IPS-20b (cell line): Measurements from ENCODE around the gene ALK.
"Not testable (repeated sequence)": the region's sequence is repeated elsewhere in the genome, so short reads cannot be mapped to it uniquely, and the experiment has no call there.

ENCODE experiments used
- H3K27ac ChIP-seq: one replicate; pipeline ENCODE4 v1.5.1; 2013; ENCODE audit warnings: low read length
- H3K27me3 ChIP-seq: 2 replicates; pipeline ENCODE4 v1.6.1; 2013; ENCODE audit warnings: mild to moderate bottlenecking, low read length, inconsistent platforms; ENCODE audit not compliant: insufficient read depth
- H3K36me3 ChIP-seq: 2 replicates; pipeline ENCODE4 v1.6.1; 2013; ENCODE audit warnings: low read depth, mild to moderate bottlenecking, inconsistent platforms, low read length, moderate library complexity; ENCODE audit not compliant: insufficient read depth
- H3K4me1 ChIP-seq: 2 replicates; pipeline ENCODE4 v1.6.1; 2013; ENCODE audit warnings: mild to moderate bottlenecking, control low read depth, inconsistent platforms, low read length, moderate library complexity; ENCODE audit not compliant: insufficient read depth
- H3K4me3 ChIP-seq: 2 replicates; pipeline ENCODE4 v1.5.1; 2013; ENCODE audit warnings: mild to moderate bottlenecking, low read length, inconsistent platforms
- H3K9ac ChIP-seq: 2 replicates; pipeline ENCODE4 v1.6.1; 2013; ENCODE audit warnings: low read depth, mild to moderate bottlenecking, inconsistent platforms, low read length, moderate library complexity
- H3K9me3 ChIP-seq: 2 replicates; pipeline ENCODE4 v1.6.1; 2013; ENCODE audit warnings: mild to moderate bottlenecking, low read depth, low read length, inconsistent platforms; ENCODE audit not compliant: insufficient read depth

Gene ALK

DNA sequence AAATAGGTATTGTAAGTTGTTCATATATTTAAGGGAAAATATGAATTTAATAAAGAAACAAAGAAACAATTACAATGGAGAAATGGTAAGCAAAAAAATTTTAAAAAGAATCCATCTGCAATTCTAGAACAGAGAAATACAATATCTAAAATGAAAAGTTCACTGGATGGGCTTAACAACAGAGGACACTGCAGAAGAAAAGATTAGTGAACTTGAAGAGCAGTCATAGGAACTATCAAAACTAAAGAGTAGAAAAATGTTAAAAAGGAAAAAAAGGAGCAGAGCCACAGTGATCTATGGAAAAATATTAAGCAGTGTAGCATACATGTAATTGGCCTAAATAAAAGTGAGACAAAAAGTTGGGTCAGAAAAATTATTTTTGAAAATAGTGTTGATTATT is 83.5 kb downstream of the ALK start:
- Histone ChIP-seq H3K27ac (no peak overlapping the region), H3K27me3 (peaks cover 9% of the 10 kb centered on the region; the same call in 1 of the 2 replicates), H3K9me3 (no peaks in the 10 kb centered on the region; the same call in 1 of the 2 replicates), H3K4me3 (no peak overlapping the region), H3K9ac (no peak overlapping the region), H3K36me3 (no peaks in the 10 kb centered on the region), H3K4me1 (no peaks in the 10 kb centered on the region)

DNA sequence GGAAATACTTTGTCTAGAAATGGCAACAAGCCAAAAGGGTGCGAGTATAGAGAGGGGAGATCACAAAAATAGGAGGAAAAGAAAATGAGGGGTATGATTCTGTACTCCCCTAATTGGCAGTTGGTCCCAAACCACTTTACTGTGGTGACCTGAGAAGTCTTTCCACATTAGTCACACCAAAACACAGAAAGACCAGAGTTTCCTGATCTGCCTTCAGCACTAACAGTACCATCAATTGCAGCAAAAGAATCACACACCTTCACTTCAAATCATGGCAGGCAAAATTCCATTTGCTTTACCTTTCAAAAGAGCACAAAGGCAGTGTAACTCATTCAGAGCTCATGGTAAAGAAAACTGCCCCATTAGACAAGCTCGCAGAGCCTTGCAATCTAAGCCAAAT is 86.8 kb downstream of the ALK start:
- Histone ChIP-seq H3K9ac (no peak overlapping the region), H3K4me3 (no peak overlapping the region), H3K4me1 (no peaks in the 10 kb centered on the region), H3K36me3 (no peaks in the 10 kb centered on the region), H3K27ac (no peak overlapping the region), H3K27me3 (no peaks in the 10 kb centered on the region; the same call in 1 of the 2 replicates), H3K9me3 (no peaks in the 10 kb centered on the region; the same call in 1 of the 2 replicates)

DNA sequence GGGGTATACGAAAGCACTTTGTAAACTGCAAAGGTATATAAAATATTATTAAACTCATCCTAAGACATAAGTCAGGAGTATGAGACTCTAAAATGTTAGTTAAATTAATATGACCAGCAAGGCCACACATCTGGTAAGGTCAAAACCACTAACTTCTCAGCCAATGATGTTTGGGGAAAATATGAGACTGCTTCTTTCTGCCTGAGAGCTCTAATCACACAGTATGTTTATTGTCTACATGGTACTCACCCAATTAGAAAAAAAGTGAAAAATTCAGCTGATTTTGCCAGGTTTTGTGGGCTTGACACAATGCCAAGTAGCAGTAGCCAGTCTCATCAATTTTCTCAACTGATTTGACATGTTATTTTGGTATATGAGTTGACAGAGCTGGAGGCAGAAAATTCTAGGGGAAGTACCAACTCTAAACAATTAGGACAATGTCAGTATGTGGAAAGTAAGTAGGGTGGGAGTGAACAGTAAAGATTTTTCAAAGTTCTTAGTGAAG is 87.3 kb downstream of the ALK start:
- no peaks in the 10 kb centered on the region; the same call in 1 of the 2 replicates for H3K27me3 ChIP-seq
- H3K4me1 ChIP-seq: no peaks in the 10 kb centered on the region
- H3K9ac ChIP-seq: no peak overlapping the region
- no peak overlapping the region for H3K27ac ChIP-seq
- H3K4me3 ChIP-seq: no peak overlapping the region
- no peaks in the 10 kb centered on the region; the same call in 1 of the 2 replicates for H3K9me3 ChIP-seq
- no peaks in the 10 kb centered on the region for H3K36me3 ChIP-seq

DNA sequence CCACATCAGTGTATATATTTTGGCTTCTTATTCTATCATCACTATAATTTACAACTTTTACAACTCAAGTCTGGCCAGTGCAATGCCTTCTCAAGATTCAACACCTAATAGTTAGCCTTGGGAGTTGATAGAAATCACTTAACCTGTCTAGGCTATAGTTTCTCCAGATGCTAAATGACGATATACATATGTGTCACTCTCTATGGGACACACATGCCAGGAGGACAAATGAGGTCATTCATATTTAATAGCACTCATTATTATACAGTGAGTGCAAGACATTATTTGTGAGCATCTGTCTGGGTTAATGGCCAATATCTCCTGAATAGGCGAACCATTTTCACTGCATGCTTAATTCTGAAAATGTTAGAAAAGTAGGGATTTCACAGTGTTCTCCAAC is 89.8 kb downstream of the ALK start:
- Histone ChIP-seq H3K4me1 (no peaks in the 10 kb centered on the region), H3K27ac (no peak overlapping the region), H3K4me3 (no peak overlapping the region), H3K9ac (no peak overlapping the region), H3K9me3 (no peaks in the 10 kb centered on the region), H3K36me3 (no peaks in the 10 kb centered on the region), H3K27me3 (no peaks in the 10 kb centered on the region; the same call in 1 of the 2 replicates)

DNA sequence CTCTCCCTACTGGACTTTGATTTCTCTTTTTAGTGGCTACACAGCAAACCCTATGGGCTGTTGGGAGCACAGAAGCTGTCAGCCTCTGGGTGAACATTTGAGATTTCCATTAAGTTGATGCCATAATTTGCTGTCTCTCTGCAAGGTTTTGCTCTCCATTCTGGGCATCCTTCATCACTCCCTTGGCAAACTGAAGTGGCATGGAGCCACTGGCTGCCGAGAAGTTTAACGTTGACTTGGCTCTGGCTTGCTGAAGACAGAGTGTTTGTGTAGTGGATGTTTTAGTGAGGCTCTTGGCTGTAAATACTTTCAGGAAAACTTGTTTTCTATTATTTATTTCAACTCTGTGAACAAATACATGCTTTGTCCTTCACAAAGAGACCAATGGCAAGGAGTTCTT is 91.5 kb downstream of the ALK start:
- H3K27ac ChIP-seq: no peak overlapping the region
- no peak overlapping the region for H3K4me3 ChIP-seq
- no peaks in the 10 kb centered on the region for H3K4me1 ChIP-seq
- H3K9ac ChIP-seq: no peak overlapping the region
- no peaks in the 10 kb centered on the region for H3K9me3 ChIP-seq
- no peaks in the 10 kb centered on the region for H3K36me3 ChIP-seq
- H3K27me3 ChIP-seq: no peaks in the 10 kb centered on the region; the same call in 1 of the 2 replicates

DNA sequence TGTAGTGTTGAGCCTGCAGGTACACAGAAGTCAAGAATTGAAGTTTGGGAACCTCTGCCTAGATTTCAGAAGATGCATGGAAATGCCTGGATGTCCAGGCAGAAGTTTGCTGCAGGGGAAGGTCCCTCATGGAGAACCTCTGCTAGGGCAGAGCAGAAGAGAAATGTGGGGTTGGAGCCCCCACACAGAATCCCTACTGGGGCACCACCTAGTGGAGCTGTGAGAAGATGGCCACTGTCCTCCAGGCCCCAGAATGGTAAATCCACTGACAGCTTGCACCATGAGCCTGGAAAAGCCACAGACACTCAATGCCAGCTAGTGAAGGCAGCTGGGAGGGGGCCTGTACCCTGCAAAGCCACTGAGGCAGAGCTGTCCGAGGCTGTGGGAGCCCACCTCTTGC is 97.2 kb downstream of the ALK start:
- H3K9ac ChIP-seq, H3K36me3 ChIP-seq, H3K9me3 ChIP-seq, H3K27ac ChIP-seq, H3K4me3 ChIP-seq, H3K27me3 ChIP-seq, H3K4me1 ChIP-seq: not testable (repeated sequence)

DNA sequence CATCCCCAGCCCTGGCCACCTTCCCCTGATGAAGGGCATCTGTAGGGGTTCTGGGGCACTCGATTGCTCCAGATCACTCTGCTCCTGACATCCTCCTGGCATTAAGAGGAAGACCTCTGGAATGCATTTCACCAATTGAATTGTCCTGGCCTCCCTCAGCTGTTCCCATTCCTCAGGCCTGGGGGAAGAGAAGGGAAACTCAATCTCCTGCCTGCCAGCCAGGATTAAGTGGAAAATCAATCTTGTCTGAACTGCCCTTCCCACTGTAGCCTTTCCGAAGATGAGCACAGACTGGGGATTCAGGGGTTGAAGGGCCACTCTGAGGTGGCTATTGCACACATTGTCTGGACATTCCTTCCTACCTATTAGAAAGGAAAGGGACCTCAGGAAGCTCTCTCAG is 99.8 kb downstream of the ALK start:
- Histone ChIP-seq H3K36me3 (no peaks in the 10 kb centered on the region), H3K27ac (no peak overlapping the region), H3K27me3 (no peaks in the 10 kb centered on the region)

DNA sequence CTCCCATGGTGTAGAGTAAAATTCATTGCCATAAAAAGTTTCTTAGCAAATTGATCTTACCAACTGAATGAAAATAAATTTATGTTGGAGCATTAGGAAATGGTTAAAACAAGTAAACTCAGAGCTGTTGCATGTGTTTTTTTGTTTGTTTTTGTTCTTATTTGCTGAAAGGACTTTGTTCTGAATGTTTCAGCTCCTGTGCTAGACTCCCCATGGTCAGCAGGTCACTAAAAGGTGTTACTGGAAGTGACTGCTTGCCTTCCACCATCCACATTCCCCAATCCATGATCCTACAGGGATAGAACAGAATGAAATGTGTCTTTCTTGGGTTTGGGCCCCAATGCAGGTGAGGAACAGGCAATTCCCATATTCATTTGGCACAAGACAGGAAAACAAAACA is 101.8 kb downstream of the ALK start:
- Histone ChIP-seq H3K4me3 (no peak overlapping the region), H3K4me1 (peaks cover 3% of the 10 kb centered on the region; the same call in 1 of the 2 replicates), H3K9me3 (no peaks in the 10 kb centered on the region), H3K27me3 (no peaks in the 10 kb centered on the region), H3K9ac (no peak overlapping the region), H3K27ac (no peak overlapping the region), H3K36me3 (no peaks in the 10 kb centered on the region)

More for the DNA sequence above, 99.8 kb downstream of the ALK start:
- no peaks in the 10 kb centered on the region for H3K9me3 ChIP-seq
- H3K4me1 ChIP-seq: peaks cover 3% of the 10 kb centered on the region; the same call in 1 of the 2 replicates
- H3K9ac ChIP-seq: no peak overlapping the region
- H3K4me3 ChIP-seq: no peak overlapping the region

DNA sequence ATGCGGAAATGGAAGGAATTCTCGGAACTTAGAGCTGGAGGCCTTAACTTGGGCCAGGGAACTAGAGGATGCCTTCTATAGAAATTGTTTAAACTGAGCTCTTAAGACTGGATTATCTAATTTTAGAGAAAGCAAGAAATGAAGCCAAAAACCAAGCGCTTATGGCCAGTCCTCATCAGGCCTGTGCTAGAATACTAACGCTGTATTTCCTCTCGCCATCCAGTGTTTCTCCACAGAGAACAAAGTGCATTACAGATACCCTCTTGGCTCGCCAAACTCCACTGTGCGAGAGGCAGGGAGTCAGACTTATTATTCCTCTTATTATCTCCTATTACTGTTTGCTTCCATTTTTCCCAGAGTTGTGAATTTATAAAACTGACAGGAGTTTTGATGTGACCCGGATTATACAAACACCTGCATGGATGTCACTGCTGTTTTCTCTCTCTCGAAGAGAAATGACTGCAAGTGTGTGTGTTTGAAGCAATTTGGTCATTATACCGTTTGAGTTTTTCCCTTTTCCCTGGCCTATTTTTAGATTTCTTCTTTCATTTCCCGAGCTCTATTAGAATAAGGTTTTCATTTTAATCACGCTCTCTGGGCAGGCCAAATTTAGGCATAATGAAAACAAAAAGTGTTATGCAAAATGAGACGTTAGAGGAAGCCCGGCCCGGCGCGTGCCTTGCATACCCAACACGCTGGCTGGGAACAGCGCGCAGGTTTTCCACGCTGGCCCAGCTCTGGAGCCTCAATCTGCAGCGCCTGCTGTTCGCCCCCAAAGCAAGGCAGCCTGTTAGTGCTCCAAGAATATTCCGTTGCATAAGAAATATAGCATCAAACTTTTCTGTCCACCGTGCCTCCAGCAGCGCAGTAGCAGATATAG is 103.3 kb downstream of the ALK start:
- Histone ChIP-seq H3K27ac (no peak overlapping the region), H3K4me3 (no peak overlapping the region), H3K4me1 (peaks cover 3% of the 10 kb centered on the region; the same call in 1 of the 2 replicates), H3K9ac (no peak overlapping the region), H3K27me3 (no peaks in the 10 kb centered on the region), H3K36me3 (no peaks in the 10 kb centered on the region), H3K9me3 (no peaks in the 10 kb centered on the region)

DNA sequence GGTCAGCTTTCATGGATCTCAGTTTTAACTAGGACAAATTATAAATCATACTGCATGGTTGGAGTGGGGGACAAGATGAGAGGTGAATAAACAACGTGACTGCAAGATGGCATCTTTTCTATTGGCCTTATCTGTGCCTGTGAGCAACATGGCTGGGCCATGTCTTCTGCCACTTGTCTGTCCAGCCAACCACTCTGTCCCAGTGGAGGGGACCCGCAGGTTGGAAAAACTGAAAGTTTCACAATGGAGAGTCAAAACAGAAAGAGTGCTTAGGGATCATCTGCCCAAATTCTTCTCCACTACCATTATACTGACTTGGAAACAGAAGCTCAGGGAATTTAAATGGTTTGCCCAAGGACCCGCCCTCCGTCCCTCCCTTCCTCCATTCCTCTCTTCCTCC is 104.1 kb downstream of the ALK start:
- Histone ChIP-seq H3K36me3 (no peaks in the 10 kb centered on the region), H3K9ac (no peak overlapping the region), H3K27me3 (no peaks in the 10 kb centered on the region), H3K4me1 (peaks cover 3% of the 10 kb centered on the region; the same call in 1 of the 2 replicates), H3K27ac (no peak overlapping the region), H3K4me3 (no peak overlapping the region), H3K9me3 (no peaks in the 10 kb centered on the region)

DNA sequence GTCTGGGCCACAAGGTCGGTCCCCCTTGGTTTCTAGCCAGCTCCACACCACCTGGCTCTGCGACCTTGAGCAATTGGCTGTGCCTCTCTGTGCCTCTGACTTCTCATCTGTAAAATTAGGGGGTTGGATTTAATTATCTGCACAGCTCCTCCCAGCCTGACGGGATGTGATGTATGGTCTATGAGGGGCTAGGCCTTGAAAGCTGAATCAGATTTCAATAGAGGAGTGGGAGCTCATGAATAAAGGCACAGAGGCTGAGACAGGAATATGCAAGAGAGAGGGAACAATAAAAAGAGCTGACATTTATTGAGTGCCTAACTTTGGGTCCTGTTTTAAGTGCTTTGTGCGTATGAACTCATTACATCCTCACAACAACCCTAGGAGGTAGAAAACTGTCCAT is 104.7 kb downstream of the ALK start:
- H3K9ac ChIP-seq: no peak overlapping the region
- H3K9me3 ChIP-seq: no peaks in the 10 kb centered on the region
- no peak overlapping the region for H3K4me3 ChIP-seq
- H3K4me1 ChIP-seq: peaks cover 3% of the 10 kb centered on the region; the same call in 1 of the 2 replicates
- H3K36me3 ChIP-seq: no peaks in the 10 kb centered on the region
- H3K27me3 ChIP-seq: no peaks in the 10 kb centered on the region
- H3K27ac ChIP-seq: no peak overlapping the region

DNA sequence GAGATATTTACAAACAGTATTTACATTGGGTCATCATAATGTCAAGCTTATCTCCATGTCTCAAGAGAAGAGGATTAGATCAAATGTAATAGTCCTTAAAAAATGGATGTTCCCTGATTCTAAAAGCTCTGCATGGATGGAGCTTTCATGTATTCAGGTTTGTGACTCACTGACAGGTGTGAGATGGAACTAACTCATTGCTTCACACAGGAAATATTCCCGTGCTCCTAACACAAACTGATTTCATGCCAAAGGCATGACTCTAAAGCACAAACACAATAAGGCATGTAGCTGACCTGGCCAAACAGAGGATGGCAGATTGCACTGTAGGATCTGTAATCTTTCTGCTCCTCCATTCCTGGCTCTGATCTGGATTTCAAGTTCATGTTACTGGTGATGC is 110.0 kb downstream of the ALK start:
- Histone ChIP-seq H3K27ac (no peak overlapping the region), H3K4me1 (no peaks in the 10 kb centered on the region), H3K9ac (no peak overlapping the region), H3K4me3 (no peak overlapping the region), H3K27me3 (no peaks in the 10 kb centered on the region), H3K36me3 (no peaks in the 10 kb centered on the region), H3K9me3 (no peaks in the 10 kb centered on the region)
